ENCODE data around the gene MARCHF6.
"Not testable (repeated sequence)": the region's sequence is repeated elsewhere in the genome, so short reads cannot be mapped to it uniquely, and the experiment has no call there.

MARCHF6 gene

DNA sequence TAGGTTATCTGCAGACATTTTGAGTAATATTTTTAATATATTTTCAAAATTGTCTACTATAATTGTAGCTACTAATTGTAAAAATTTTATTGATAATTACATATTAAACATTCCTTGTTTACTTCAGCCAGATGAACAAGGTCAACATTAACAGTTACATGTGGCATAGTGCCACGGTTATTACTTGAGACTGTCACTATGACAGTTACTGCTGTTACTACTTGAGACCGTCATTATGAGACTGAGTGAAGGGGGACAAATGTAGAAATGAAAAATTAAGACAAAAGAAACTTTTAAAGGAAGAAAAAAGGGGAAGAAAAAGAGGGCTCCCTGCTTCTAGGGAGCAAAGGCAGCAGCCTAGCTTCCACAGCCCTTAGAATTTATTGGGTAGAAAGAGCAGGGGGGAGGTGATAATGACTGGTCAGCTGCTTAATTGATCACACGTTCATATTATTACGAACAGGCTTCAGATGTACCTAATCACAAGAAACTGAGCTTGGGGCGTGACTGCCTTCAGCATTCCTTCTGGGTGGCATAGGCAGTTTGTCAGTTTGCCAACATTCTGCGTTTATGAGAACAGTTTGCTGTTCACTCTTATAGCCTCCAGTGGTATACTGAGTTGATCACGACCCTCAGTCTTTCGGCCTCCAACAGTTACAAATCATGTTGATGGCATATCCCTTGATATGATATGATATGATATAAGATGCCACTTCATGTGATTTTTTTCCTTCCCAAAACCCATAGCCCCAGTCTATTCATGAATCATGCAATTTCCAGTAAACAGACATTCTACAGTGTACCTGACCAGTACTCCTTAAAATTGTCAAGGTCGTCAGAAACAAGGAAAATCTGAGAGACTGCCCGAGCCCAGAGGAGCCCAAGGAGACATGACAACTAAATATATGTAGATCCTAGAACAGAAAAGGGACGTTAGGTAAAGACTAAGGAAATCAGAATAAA is 13.1 kb downstream of the MARCHF6 start:
- H3K56ac ChIP-seq (ENCODE audit: low read length), result no peak overlapping the region
- H3K9ac ChIP-seq (ENCODE audit: low read length), result no peak overlapping the region
- H3K4me3 ChIP-seq (ENCODE audit: low read length), result no peak overlapping the region
- H3K23ac ChIP-seq (ENCODE audit: low read length), result no peak overlapping the region
- H3K27me3 ChIP-seq (ENCODE audit: insufficient read depth, low read length, poor library complexity), result no peaks in the 10 kb centered on the region
- WGBS (ENCODE audit: extremely low coverage, insufficient coverage, low lambda C conversion rate), result no CpG with 5 or more reads among the region's 11 CpGs
- H4K5ac ChIP-seq (ENCODE audit: low read length), result no peak overlapping the region
- H3K27ac ChIP-seq (ENCODE audit: low read depth, low read length), result no peak overlapping the region
- H3K18ac ChIP-seq (ENCODE audit: low read length), result no peak overlapping the region
- peaks cover 49% of the 10 kb centered on the region for H3K79me2 ChIP-seq (ENCODE audit: control insufficient read depth, insufficient read depth, low read length)
- peaks cover 13% of the 10 kb centered on the region for H3K79me1 ChIP-seq (ENCODE audit: low read length)
- no peak for DNase-seq
- no peak overlapping the region for H2BK15ac ChIP-seq (replicated peaks; ENCODE audit: low read depth)
- no peak overlapping the region for H2AK5ac ChIP-seq (ENCODE audit: low read length)
- H3K4me1 ChIP-seq (ENCODE audit: control insufficient read depth, low read depth, low read length), result no peaks in the 10 kb centered on the region
- no peak overlapping the region for H3K4me2 ChIP-seq (ENCODE audit: low read length)
- no peak overlapping the region for H4K8ac ChIP-seq (ENCODE audit: low read depth, low read length)
- H3K36me3 ChIP-seq (ENCODE audit: control insufficient read depth, insufficient read depth, low read length), result no peaks in the 10 kb centered on the region
- no peak overlapping the region for H2BK120ac ChIP-seq (ENCODE audit: low read depth, low read length)
- no peak overlapping the region for H3K4ac ChIP-seq (ENCODE audit: low read depth, low read length)
- H2BK5ac ChIP-seq (ENCODE audit: low read length), result no peak overlapping the region

DNA sequence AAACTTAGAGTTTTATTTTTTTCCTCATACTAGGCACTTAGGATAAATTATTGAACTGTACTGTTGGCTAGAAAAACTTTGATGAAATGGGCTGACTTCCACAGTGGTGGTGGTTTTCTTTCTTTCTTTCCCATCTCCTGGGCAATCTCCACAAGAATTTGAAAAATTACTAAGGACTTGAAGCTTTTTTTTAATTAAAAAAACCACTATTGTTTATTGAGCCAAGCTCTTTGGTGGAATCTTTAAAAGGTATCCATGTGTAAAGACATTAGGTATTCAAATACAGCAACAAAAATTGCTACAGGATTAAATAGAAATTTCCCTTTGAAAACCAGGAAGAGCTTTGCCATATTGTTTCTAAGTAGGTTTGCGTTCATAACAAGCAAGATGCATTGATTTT is 14.1 kb downstream of the MARCHF6 start:
- Histone ChIP-seq H4K8ac (ENCODE audit: low read depth, low read length) (no peak overlapping the region), H3K23ac (ENCODE audit: low read length) (no peak overlapping the region), H3K4ac (ENCODE audit: low read depth, low read length) (no peak overlapping the region), H3K79me1 (ENCODE audit: low read length) (peaks cover 13% of the 10 kb centered on the region), H2AK5ac (ENCODE audit: low read length) (no peak overlapping the region), H3K4me1 (ENCODE audit: control insufficient read depth, low read depth, low read length) (no peaks in the 10 kb centered on the region), H3K27ac (ENCODE audit: low read depth, low read length) (no peak overlapping the region), H3K79me2 (ENCODE audit: control insufficient read depth, insufficient read depth, low read length) (peaks cover 50% of the 10 kb centered on the region), H3K36me3 (ENCODE audit: control insufficient read depth, insufficient read depth, low read length) (no peaks in the 10 kb centered on the region), H3K4me2 (ENCODE audit: low read length) (no peak overlapping the region), H2BK5ac (ENCODE audit: low read length) (no peak overlapping the region), H3K4me3 (ENCODE audit: low read length) (no peak overlapping the region), H3K56ac (ENCODE audit: low read length) (no peak overlapping the region), H2BK15ac (replicated peaks; ENCODE audit: low read depth) (no peak overlapping the region), H4K5ac (ENCODE audit: low read length) (no peak overlapping the region), H3K27me3 (ENCODE audit: insufficient read depth, low read length, poor library complexity) (no peaks in the 10 kb centered on the region), H3K18ac (ENCODE audit: low read length) (no peak overlapping the region), H2BK120ac (ENCODE audit: low read depth, low read length) (no peak overlapping the region), H3K9ac (ENCODE audit: low read length) (no peak overlapping the region)
- no peak for DNase-seq
- no CpG with 5 or more reads among the region's 1 CpG for WGBS (ENCODE audit: extremely low coverage, insufficient coverage, low lambda C conversion rate)

DNA sequence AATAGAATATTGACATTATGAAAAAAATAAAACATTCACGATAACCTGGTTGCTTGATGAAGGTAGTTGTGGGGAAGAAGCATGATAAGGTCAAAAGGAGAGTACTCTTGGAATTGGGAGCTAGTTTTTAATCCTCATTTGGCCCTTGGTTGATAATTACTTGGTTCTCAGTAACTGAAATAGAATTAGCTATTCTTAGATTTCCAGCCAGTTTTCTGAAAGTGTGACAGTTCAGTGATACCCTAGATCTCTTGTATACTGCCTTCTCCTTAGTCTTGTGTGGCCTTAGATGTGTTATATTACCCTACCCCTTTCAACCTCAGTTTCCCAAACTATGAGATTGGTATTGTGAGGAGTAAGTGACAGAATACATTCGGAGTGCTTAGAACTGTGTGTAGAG is 17.4 kb downstream of the MARCHF6 start:
- H2BK120ac ChIP-seq (ENCODE audit: low read depth, low read length), result no peak overlapping the region
- no peak overlapping the region for H4K8ac ChIP-seq (ENCODE audit: low read depth, low read length)
- no peak overlapping the region for H4K5ac ChIP-seq (ENCODE audit: low read length)
- no peak for DNase-seq
- H2BK15ac ChIP-seq (replicated peaks; ENCODE audit: low read depth), result no peak overlapping the region
- peaks cover 54% of the 10 kb centered on the region for H3K79me2 ChIP-seq (ENCODE audit: control insufficient read depth, insufficient read depth, low read length)
- no peak overlapping the region for H3K23ac ChIP-seq (ENCODE audit: low read length)
- no peak overlapping the region for H3K56ac ChIP-seq (ENCODE audit: low read length)
- no peaks in the 10 kb centered on the region for H3K27me3 ChIP-seq (ENCODE audit: insufficient read depth, low read length, poor library complexity)
- H3K79me1 ChIP-seq (ENCODE audit: low read length), result peaks cover 20% of the 10 kb centered on the region
- H3K27ac ChIP-seq (ENCODE audit: low read depth, low read length), result no peak overlapping the region
- H2BK5ac ChIP-seq (ENCODE audit: low read length), result no peak overlapping the region
- H2AK5ac ChIP-seq (ENCODE audit: low read length), result no peak overlapping the region
- H3K4ac ChIP-seq (ENCODE audit: low read depth, low read length), result no peak overlapping the region
- no CpG with 5 or more reads among the region's 2 CpGs for WGBS (ENCODE audit: extremely low coverage, insufficient coverage, low lambda C conversion rate)
- no peak overlapping the region for H3K18ac ChIP-seq (ENCODE audit: low read length)
- H3K36me3 ChIP-seq (ENCODE audit: control insufficient read depth, insufficient read depth, low read length), result no peaks in the 10 kb centered on the region
- H3K4me1 ChIP-seq (ENCODE audit: control insufficient read depth, low read depth, low read length), result no peaks in the 10 kb centered on the region
- no peak overlapping the region for H3K9ac ChIP-seq (ENCODE audit: low read length)
- H3K4me2 ChIP-seq (ENCODE audit: low read length), result no peak overlapping the region
- H3K4me3 ChIP-seq (ENCODE audit: low read length), result no peak overlapping the region

DNA sequence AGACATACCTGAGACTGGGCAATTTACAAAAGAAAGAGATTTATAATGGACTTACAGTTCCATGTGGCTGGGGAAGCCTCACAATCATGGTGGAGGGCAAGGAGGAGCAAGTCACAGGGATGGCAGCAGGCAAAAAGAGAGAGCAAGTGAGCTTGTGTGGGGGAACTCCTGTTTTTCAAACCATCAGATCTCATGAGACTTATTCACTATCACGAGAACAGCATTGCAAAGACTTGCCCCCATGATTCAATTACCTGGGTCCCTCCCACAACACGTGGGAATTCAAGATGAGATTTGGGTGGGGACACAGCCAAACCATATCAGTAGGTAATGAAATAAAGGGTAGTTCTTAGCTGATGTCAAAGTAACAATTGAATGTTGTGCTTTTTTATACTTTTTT is 17.9 kb downstream of the MARCHF6 start:
- Histone ChIP-seq H3K79me2 (ENCODE audit: control insufficient read depth, insufficient read depth, low read length) (peaks cover 52% of the 10 kb centered on the region), H3K79me1 (ENCODE audit: low read length) (peaks cover 20% of the 10 kb centered on the region)
- H3K4me3 ChIP-seq (ENCODE audit: low read length); H2BK15ac ChIP-seq (replicated peaks; ENCODE audit: low read depth); H2BK120ac ChIP-seq (ENCODE audit: low read depth, low read length); DNase-seq; H3K18ac ChIP-seq (ENCODE audit: low read length); H3K23ac ChIP-seq (ENCODE audit: low read length); H3K9ac ChIP-seq (ENCODE audit: low read length); H3K27me3 ChIP-seq (ENCODE audit: insufficient read depth, low read length, poor library complexity); H4K8ac ChIP-seq (ENCODE audit: low read depth, low read length); H3K36me3 ChIP-seq (ENCODE audit: control insufficient read depth, insufficient read depth, low read length); H3K56ac ChIP-seq (ENCODE audit: low read length); H2AK5ac ChIP-seq (ENCODE audit: low read length); H2BK5ac ChIP-seq (ENCODE audit: low read length); H3K27ac ChIP-seq (ENCODE audit: low read depth, low read length); H4K5ac ChIP-seq (ENCODE audit: low read length); H3K4me2 ChIP-seq (ENCODE audit: low read length); H3K4me1 ChIP-seq (ENCODE audit: control insufficient read depth, low read depth, low read length); H3K4ac ChIP-seq (ENCODE audit: low read depth, low read length): not testable (repeated sequence)
- no CpG with 5 or more reads among the region's 2 CpGs for WGBS (ENCODE audit: extremely low coverage, insufficient coverage, low lambda C conversion rate)

DNA sequence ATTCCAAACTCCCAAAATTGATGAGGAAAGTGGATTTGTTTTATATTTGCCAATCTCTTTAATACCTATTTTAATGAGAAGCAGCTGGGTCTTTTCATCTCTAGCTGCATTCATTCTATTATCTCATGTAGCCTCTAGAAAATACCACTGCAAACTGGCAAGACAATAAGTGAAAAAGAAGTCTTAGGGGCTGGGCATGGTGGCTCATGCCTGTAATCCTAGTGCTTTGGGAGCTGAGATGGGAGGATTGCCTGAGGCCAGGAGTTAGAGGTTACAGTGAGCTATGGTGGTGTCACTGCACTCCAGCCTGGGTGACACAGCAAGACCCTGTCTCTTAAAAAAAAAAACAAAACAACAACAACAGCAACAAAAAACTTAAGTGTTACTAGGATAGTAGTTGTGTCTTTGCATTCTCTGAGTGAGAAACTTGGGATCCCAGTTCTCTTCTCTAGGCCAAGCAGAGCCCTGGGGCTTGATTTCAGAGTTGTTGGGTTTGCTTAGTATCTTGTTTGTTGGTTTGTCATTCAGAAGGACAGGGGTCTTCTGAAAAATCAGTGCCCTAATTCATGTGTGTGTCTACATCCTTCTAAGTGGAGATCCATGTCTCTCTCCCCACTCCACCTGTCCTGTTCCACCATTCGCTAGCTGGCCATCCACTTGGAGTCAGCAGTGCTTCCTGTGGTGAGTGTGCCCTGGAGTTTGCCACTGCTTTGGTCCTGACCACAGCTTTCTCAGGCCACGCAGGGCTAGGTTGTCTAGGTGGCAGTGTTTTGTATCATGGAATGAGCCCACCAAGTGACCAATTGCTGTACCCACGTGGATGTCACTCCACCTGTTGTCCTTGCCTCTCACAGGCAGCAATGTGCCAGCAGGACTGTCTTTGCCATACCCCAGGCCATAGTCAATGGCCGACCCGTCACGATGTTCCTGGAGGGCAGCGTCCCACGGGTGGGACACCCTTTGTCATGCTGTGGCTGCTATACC is 19.5 kb downstream of the MARCHF6 start:
- H3K36me3 ChIP-seq (ENCODE audit: control insufficient read depth, insufficient read depth, low read length), result no peaks in the 10 kb centered on the region
- H3K27ac ChIP-seq (ENCODE audit: low read depth, low read length), result no peak overlapping the region
- H3K79me1 ChIP-seq (ENCODE audit: low read length), result peaks cover 22% of the 10 kb centered on the region

More for the DNA sequence above, 19.5 kb downstream of the MARCHF6 start:
- Histone ChIP-seq H2BK5ac (ENCODE audit: low read length) (no peak overlapping the region), H4K8ac (ENCODE audit: low read depth, low read length) (no peak overlapping the region), H3K4me3 (ENCODE audit: low read length) (no peak overlapping the region), H3K23ac (ENCODE audit: low read length) (no peak overlapping the region), H2BK15ac (replicated peaks; ENCODE audit: low read depth) (no peak overlapping the region), H3K4ac (ENCODE audit: low read depth, low read length) (no peak overlapping the region), H3K9ac (ENCODE audit: low read length) (no peak overlapping the region), H3K4me2 (ENCODE audit: low read length) (no peak overlapping the region), H3K79me2 (ENCODE audit: control insufficient read depth, insufficient read depth, low read length) (peaks cover 51% of the 10 kb centered on the region), H2BK120ac (ENCODE audit: low read depth, low read length) (no peak overlapping the region), H3K27me3 (ENCODE audit: insufficient read depth, low read length, poor library complexity) (no peaks in the 10 kb centered on the region), H2AK5ac (ENCODE audit: low read length) (no peak overlapping the region), H3K18ac (ENCODE audit: low read length) (no peak overlapping the region), H4K5ac (ENCODE audit: low read length) (no peak overlapping the region), H3K4me1 (ENCODE audit: control insufficient read depth, low read depth, low read length) (no peaks in the 10 kb centered on the region), H3K56ac (ENCODE audit: low read length) (no peak overlapping the region)
- no peak for DNase-seq
- no CpG with 5 or more reads among the region's 8 CpGs for WGBS (ENCODE audit: extremely low coverage, insufficient coverage, low lambda C conversion rate)

All from mesendoderm (in vitro differentiated cells).